ENCODE results near the gene CCDC83.
A peak's percentile ranks its signal among the peaks of the same experiment; 100 is the strongest.
"Not testable (repeated sequence)": the region's sequence is repeated elsewhere in the genome, so short reads cannot be mapped to it uniquely, and the experiment has no call there.

The CCDC83 gene

GRCh38 chr11:85835729-85836128 lies 19.5 kb upstream of the CCDC83 start:
- no peak for DNase-seq (ENCODE audit: low spot score)

- DNase-seq (ENCODE audit: low spot score) = not testable (repeated sequence)
These were observed 14.3 kb upstream of the CCDC83 start for GRCh38 chr11:85840932-85841331.

GRCh38 chr11:85843929-85844328 lies 11.3 kb upstream of the CCDC83 start:
- DNase-seq (ENCODE audit: low spot score) = no peak

- DNase-seq (ENCODE audit: low spot score) = no peak
These were observed 10.6 kb upstream of the CCDC83 start for GRCh38 chr11:85844439-85845123.

GRCh38 chr11:85845124-85845631 lies 10.0 kb upstream of the CCDC83 start:
- no peak for DNase-seq (ENCODE audit: low spot score)

- no peak for DNase-seq (ENCODE audit: low spot score)
These were observed 7.7 kb upstream of the CCDC83 start for GRCh38 chr11:85847436-85847835.

- DNase-seq (ENCODE audit: low spot score) = no peak
These were observed 7.2 kb upstream of the CCDC83 start for GRCh38 chr11:85848006-85848405.

- DNase-seq (ENCODE audit: low spot score) = no peak
These were observed 6.6 kb upstream of the CCDC83 start for GRCh38 chr11:85848556-85848955.

GRCh38 chr11:85852754-85853153 lies 2.4 kb upstream of the CCDC83 start:
- DNase-seq (ENCODE audit: low spot score) = not testable (repeated sequence)

GRCh38 chr11:85853541-85853940 lies 1.6 kb upstream of the CCDC83 start:
- not testable (repeated sequence) for DNase-seq (ENCODE audit: low spot score)

GRCh38 chr11:85854212-85854556 lies 999 bp upstream of the CCDC83 start:
- no peak for DNase-seq (ENCODE audit: low spot score)

GRCh38 chr11:85854557-85855340 lies 434 bp upstream of the CCDC83 start:
- peak; percentile 77 for DNase-seq (ENCODE audit: low spot score)

- no peak for DNase-seq (ENCODE audit: low spot score)
These were observed 1.9 kb downstream of the CCDC83 start for GRCh38 chr11:85857098-85857497.

GRCh38 chr11:85859541-85859940 lies 4.4 kb downstream of the CCDC83 start:
- DNase-seq (ENCODE audit: low spot score) = not testable (repeated sequence)

GRCh38 chr11:85863855-85864254 lies 8.7 kb downstream of the CCDC83 start:
- no peak for DNase-seq (ENCODE audit: low spot score)

- no peak for DNase-seq (ENCODE audit: low spot score)
These were observed 11.1 kb downstream of the CCDC83 start for GRCh38 chr11:85866137-85866827.

GRCh38 chr11:85867751-85868150 lies 12.6 kb downstream of the CCDC83 start:
- DNase-seq (ENCODE audit: low spot score) = no peak

- no peak for DNase-seq (ENCODE audit: low spot score)
These were observed 14.6 kb downstream of the CCDC83 start for GRCh38 chr11:85869781-85870180.

GRCh38 chr11:85874265-85874664 lies 19.1 kb downstream of the CCDC83 start:
- no peak for DNase-seq (ENCODE audit: low spot score)

- DNase-seq (ENCODE audit: low spot score) = no peak
These were observed 20.3 kb downstream of the CCDC83 start for GRCh38 chr11:85875505-85875904.

GRCh38 chr11:85884581-85885021 lies 29.4 kb downstream of the CCDC83 start:
- peak; percentile 20 for DNase-seq (ENCODE audit: low spot score)

Measured in COLO829 (cell line).